Measurements from ENCODE around the gene SLX9.

SLX9 gene

GRCh38 chr21:44996501-44996921 is 56.7 kb downstream of the SLX9 start:
- no peak for DNase-seq (ENCODE audit: low spot score in 2 of 2)
- Mint-ChIP-seq H3K27ac (no peak overlapping the region), H3K4me1 (no peaks in the 10 kb centered on the region), H3K9me3 (no peaks in the 10 kb centered on the region), H3K4me3 (no peak overlapping the region), H3K36me3 (no peaks in the 10 kb centered on the region)
- no peak for ATAC-seq

- ATAC-seq, result no peak
- Mint-ChIP-seq H3K4me1 (no peaks in the 10 kb centered on the region), H3K4me3 (no peak overlapping the region), H3K27ac (no peak overlapping the region), H3K36me3 (no peaks in the 10 kb centered on the region), H3K9me3 (no peaks in the 10 kb centered on the region)
- DNase-seq (ENCODE audit: low spot score in 2 of 2), result no peak
Measured at GRCh38 chr21:44996983-44997936, 57.4 kb downstream of the SLX9 start.

- ATAC-seq (no peak), DNase-seq (ENCODE audit: low spot score in 2 of 2) (no peak)
- Mint-ChIP-seq H3K4me1 (no peaks in the 10 kb centered on the region), H3K4me3 (no peak overlapping the region), H3K27ac (no peak overlapping the region), H3K9me3 (no peaks in the 10 kb centered on the region), H3K36me3 (no peaks in the 10 kb centered on the region)
Measured at GRCh38 chr21:44998086-44998620, 58.3 kb downstream of the SLX9 start.

- DNase-seq (ENCODE audit: low spot score in 2 of 2) (no peak), ATAC-seq (no peak)
- H3K27ac Mint-ChIP-seq, result no peak overlapping the region
- H3K36me3 Mint-ChIP-seq, result no peaks in the 10 kb centered on the region
- H3K9me3 Mint-ChIP-seq, result no peaks in the 10 kb centered on the region
- no peaks in the 10 kb centered on the region for H3K4me1 Mint-ChIP-seq
- H3K4me3 Mint-ChIP-seq, result no peak overlapping the region
Measured at GRCh38 chr21:44998621-44999427, 59.0 kb downstream of the SLX9 start.

- ATAC-seq (no peak), DNase-seq (ENCODE audit: low spot score in 2 of 2) (no peak)
- no peak overlapping the region for H3K27ac Mint-ChIP-seq
- no peak overlapping the region for H3K4me3 Mint-ChIP-seq
- no peaks in the 10 kb centered on the region for H3K4me1 Mint-ChIP-seq
- no peaks in the 10 kb centered on the region for H3K9me3 Mint-ChIP-seq
- no peaks in the 10 kb centered on the region for H3K36me3 Mint-ChIP-seq
Measured at GRCh38 chr21:44999428-44999971, 59.7 kb downstream of the SLX9 start.

- no peak for DNase-seq (ENCODE audit: low spot score in 2 of 2)
- Mint-ChIP-seq H3K4me3 (no peak overlapping the region), H3K27ac (no peak overlapping the region), H3K4me1 (peaks cover 5% of the 10 kb centered on the region), H3K36me3 (no peaks in the 10 kb centered on the region), H3K9me3 (no peaks in the 10 kb centered on the region)
- ATAC-seq, result no peak
Measured at GRCh38 chr21:44999972-45000636, 60.3 kb downstream of the SLX9 start.

- Mint-ChIP-seq H3K27ac (no peak overlapping the region), H3K4me3 (no peak overlapping the region), H3K36me3 (no peaks in the 10 kb centered on the region), H3K4me1 (peaks cover 7% of the 10 kb centered on the region), H3K9me3 (peaks cover under 1% of the 10 kb centered on the region)
- DNase-seq (ENCODE audit: low spot score in 2 of 2) (no peak), ATAC-seq (no peak)
Measured at GRCh38 chr21:45000637-45001133, 60.9 kb downstream of the SLX9 start.

- no peak overlapping the region for H3K27ac Mint-ChIP-seq
- H3K4me1 Mint-ChIP-seq, result peaks cover 7% of the 10 kb centered on the region
- peaks cover 4% of the 10 kb centered on the region for H3K9me3 Mint-ChIP-seq
- DNase-seq (ENCODE audit: low spot score in 2 of 2), result no peak
- no peaks in the 10 kb centered on the region for H3K36me3 Mint-ChIP-seq
- ATAC-seq, result no peak
- no peak overlapping the region for H3K4me3 Mint-ChIP-seq
Measured at GRCh38 chr21:45001134-45002095, 61.6 kb downstream of the SLX9 start.

- DNase-seq (ENCODE audit: low spot score in 2 of 2), result no peak
- Mint-ChIP-seq H3K4me3 (no peak overlapping the region), H3K4me1 (peaks cover 7% of the 10 kb centered on the region), H3K27ac (peak overlapping the region; percentile 45), H3K36me3 (no peaks in the 10 kb centered on the region), H3K9me3 (peaks cover 4% of the 10 kb centered on the region)
- no peak for ATAC-seq
Measured at GRCh38 chr21:45002381-45003204, 62.8 kb downstream of the SLX9 start.

- Mint-ChIP-seq H3K9me3 (peaks cover 4% of the 10 kb centered on the region), H3K4me1 (peaks cover 7% of the 10 kb centered on the region), H3K36me3 (no peaks in the 10 kb centered on the region), H3K27ac (peak overlapping the region; percentile 45), H3K4me3 (no peak overlapping the region)
- DNase-seq (ENCODE audit: low spot score in 2 of 2) (no peak), ATAC-seq (no peak)
Measured at GRCh38 chr21:45003331-45004058, 63.7 kb downstream of the SLX9 start.

- H3K4me1 Mint-ChIP-seq, result peaks cover 7% of the 10 kb centered on the region
- no peak overlapping the region for H3K4me3 Mint-ChIP-seq
- no peak for ATAC-seq
- H3K36me3 Mint-ChIP-seq, result no peaks in the 10 kb centered on the region
- no peak overlapping the region for H3K27ac Mint-ChIP-seq
- DNase-seq (ENCODE audit: low spot score in 2 of 2), result no peak
- H3K9me3 Mint-ChIP-seq, result peaks cover 4% of the 10 kb centered on the region
Measured at GRCh38 chr21:45004059-45004422, 64.2 kb downstream of the SLX9 start.

- Mint-ChIP-seq H3K9me3 (peaks cover 4% of the 10 kb centered on the region), H3K4me1 (peaks cover 7% of the 10 kb centered on the region), H3K27ac (peak overlapping the region; percentile 26), H3K36me3 (no peaks in the 10 kb centered on the region), H3K4me3 (no peak overlapping the region)
- DNase-seq (ENCODE audit: low spot score in 2 of 2), result no peak
- peak; percentile 63 for ATAC-seq
Measured at GRCh38 chr21:45004481-45005247, 64.8 kb downstream of the SLX9 start.

Measured in stimulated activated effector memory CD8-positive, alpha-beta T cell treated with anti-CD3 and anti-CD28 coated beads, Interleukin-12 subunit alpha, Interleukin-12 subunit beta, amount 100 ng/mL, for 72 hours (primary cell).